GM12878 (cell line): ENCODE measurements around the gene ARHGAP21.
"Not testable (repeated sequence)": the region's sequence is repeated elsewhere in the genome, so short reads cannot be mapped to it uniquely, and the experiment has no call there.

ENCODE experiments used
- ATF2 ChIP-seq: IDR thresholded peaks from 2 replicates; pipeline ENCODE4 v1.6.1; 2012; ENCODE audit warnings: low read length, inconsistent platforms
- BRCA1 ChIP-seq: IDR thresholded peaks from 2 replicates; pipeline ENCODE4 v1.6.1; 2011; ENCODE audit warnings: low read depth, low read length, improper control_type of control experiment
- CTCF ChIP-seq, 3 experiments: IDR thresholded peaks in 2 of 3; conservative IDR thresholded peaks in 1 of 3; 2 replicates each; pipeline ENCODE4 v1.5.1; 2011; ENCODE audit warnings: low read depth in 3 of 3, low read length in 3 of 3, mild to moderate bottlenecking in 3 of 3, control low read depth in 2 of 3, moderate library complexity in 2 of 3, inconsistent platforms in 1 of 3, mixed read lengths in 1 of 3; ENCODE audit not compliant: control insufficient read depth in 2 of 3, insufficient read depth in 1 of 3; ENCODE audit errors: extremely low read depth in 1 of 3
- E2F8 ChIP-seq: fragments of 450-650 bp; IDR thresholded peaks from 2 replicates; pipeline ENCODE4 v1.6.1; 2018; ENCODE audit warnings: mild to moderate bottlenecking, low read depth, moderate library complexity; ENCODE audit not compliant: partially characterized antibody
- MXI1 ChIP-seq: fragments of 150-350 bp; IDR thresholded peaks from 2 replicates; pipeline ENCODE4 v1.6.1; 2011; ENCODE audit warnings: low read depth, mild to moderate bottlenecking, inconsistent platforms, low read length, improper control_type of control experiment
- MYC ChIP-seq: IDR thresholded peaks from 2 replicates; pipeline ENCODE4 v1.6.1; 2011; ENCODE audit warnings: mild to moderate bottlenecking, low read length, moderate library complexity, inconsistent platforms; ENCODE audit not compliant: insufficient read depth, insufficient replicate concordance, insufficient read length, severe bottlenecking
- STAT3 ChIP-seq: IDR thresholded peaks from 2 replicates; pipeline ENCODE4 v1.6.1; 2011; ENCODE audit warnings: low read depth, low read length, improper control_type of control experiment
- ZNF274 ChIP-seq: IDR thresholded peaks from one replicate; pipeline ENCODE4 v1.8.0; 2011; ENCODE audit not compliant: insufficient read length, insufficient read depth
- TF ChIP-seq, protein P1 (sequence below): fragments of 450-650 bp; IDR thresholded peaks from 2 replicates; pipeline ENCODE4 v1.6.1; 2017; ENCODE audit warnings: mild to moderate bottlenecking, low read depth, inconsistent platforms; ENCODE audit not compliant: poor library complexity, severe bottlenecking

DNA sequence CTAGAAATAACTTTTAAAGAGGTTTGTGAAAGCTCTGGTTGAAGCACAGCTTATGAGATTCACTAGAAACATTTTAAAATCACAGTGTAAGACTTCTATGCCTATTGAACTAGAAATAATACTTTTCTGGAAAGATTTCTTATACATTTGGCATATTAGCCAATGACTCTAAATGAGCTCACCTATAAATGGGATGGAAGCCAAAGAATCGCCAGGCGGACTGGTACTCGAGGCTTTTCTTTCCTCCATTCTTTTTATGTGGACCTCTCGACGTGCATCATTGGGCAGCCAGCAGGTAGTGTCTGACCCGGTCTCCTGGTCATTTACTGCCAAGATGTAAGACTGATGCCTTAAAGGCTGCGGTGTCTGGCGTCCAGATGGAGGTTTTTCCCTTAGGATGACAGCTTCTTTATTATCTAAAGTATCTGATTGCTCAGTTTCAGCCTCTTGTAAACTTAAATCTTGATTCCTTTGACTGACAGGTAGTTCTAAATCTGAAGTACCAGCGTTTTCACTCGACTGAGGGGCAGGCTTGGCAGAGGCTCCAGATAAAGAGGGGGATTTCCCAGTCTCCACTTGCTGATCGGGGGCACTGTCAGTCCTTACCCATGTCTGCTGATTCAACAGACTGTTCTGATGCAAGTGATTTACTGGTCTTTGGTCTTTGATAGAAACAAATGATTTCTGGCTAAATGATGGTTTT lies 104.2 kb downstream of the ARHGAP21 start:
- not testable (repeated sequence) for TF ChIP-seq MXI1; E2F8; CTCF (IDR thresholded peaks at IDR 0.05 in 2 of 3, conservative IDR thresholded peaks at IDR 0.05 in 1 of 3; ENCODE audit: control insufficient read depth in 2 of 3, extremely low read depth in 1 of 3, insufficient read depth in 1 of 3, low read depth in 3 of 3, low read length in 3 of 3); BRCA1; MYC; STAT3; ATF2; ZNF274
- TF ChIP-seq, protein P1, sequence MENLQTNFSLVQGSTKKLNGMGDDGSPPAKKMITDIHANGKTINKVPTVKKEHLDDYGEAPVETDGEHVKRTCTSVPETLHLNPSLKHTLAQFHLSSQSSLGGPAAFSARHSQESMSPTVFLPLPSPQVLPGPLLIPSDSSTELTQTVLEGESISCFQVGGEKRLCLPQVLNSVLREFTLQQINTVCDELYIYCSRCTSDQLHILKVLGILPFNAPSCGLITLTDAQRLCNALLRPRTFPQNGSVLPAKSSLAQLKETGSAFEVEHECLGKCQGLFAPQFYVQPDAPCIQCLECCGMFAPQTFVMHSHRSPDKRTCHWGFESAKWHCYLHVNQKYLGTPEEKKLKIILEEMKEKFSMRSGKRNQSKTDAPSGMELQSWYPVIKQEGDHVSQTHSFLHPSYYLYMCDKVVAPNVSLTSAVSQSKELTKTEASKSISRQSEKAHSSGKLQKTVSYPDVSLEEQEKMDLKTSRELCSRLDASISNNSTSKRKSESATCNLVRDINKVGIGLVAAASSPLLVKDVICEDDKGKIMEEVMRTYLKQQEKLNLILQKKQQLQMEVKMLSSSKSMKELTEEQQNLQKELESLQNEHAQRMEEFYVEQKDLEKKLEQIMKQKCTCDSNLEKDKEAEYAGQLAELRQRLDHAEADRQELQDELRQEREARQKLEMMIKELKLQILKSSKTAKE: not testable (repeated sequence)
